Measurements from ENCODE around the gene AJAP1. TPM values are rescaled to one million over a fixed set of nuclear protein-coding genes. Genes with fewer than 3 reads are reported as not detected.

AJAP1 gene
- total RNA-seq, 1 donor from 2014 or later, result 0.17 TPM

DNA sequence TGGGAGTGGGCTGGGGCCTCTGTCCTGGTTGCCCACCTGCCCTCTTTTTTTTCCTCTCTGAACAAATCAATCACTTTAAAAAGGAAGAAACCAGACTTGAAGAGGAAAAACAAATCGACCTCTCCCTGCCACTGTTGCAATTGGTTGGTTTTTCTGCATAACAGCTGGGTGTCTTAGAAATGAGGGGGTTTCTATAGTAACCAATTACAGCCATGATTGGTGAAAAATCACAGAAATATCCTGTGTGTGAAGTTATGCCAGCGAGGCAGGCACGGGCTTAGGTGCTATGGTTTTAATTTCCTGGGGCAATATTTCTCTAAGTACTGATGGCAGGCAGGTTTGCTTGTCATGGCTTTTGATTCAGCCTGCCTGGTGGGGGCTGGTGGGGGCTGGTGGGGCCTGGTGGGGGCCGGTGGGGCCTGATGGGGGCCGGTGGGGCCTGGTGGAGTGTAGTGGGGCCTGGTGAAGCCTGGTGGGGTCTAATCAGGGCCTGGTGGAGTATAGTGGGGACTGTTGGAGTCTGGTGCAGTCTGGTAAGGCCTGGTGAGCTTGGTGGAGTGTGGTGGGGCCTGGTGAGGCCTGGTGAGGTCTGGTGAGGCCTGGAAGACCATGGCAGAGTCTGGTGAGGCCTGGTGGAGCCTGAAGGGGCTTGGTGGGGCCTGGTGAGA lies 54.6 kb downstream of the AJAP1 start:
- no peak overlapping the region for H3K4me3 ChIP-seq (ENCODE audit: low read depth, low read length)
- no peak for DNase-seq (ENCODE audit: low read depth)
- TF ChIP-seq, protein P1, sequence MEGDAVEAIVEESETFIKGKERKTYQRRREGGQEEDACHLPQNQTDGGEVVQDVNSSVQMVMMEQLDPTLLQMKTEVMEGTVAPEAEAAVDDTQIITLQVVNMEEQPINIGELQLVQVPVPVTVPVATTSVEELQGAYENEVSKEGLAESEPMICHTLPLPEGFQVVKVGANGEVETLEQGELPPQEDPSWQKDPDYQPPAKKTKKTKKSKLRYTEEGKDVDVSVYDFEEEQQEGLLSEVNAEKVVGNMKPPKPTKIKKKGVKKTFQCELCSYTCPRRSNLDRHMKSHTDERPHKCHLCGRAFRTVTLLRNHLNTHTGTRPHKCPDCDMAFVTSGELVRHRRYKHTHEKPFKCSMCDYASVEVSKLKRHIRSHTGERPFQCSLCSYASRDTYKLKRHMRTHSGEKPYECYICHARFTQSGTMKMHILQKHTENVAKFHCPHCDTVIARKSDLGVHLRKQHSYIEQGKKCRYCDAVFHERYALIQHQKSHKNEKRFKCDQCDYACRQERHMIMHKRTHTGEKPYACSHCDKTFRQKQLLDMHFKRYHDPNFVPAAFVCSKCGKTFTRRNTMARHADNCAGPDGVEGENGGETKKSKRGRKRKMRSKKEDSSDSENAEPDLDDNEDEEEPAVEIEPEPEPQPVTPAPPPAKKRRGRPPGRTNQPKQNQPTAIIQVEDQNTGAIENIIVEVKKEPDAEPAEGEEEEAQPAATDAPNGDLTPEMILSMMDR (conservative IDR thresholded peaks at IDR 0.05; ENCODE audit: low read depth, low read length), result no peak

DNA sequence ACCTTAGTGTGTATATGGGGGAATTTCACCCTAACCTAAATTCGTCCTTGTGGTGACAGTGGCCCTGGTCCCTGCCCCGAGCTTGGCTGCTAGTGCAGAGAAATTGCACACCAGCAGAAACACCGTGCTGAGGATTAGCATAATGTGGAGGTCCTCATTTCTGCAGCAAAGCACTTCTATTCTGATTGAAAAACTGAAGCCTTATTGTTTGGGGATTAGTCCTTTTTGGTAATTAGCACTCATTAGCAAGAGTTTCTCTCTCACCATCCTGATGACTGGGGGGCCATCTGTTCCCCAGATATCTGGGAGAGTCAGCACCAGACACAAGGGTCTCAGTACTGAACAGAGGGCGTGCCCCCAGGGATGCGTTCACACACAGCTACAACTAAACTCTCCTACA lies 55.2 kb downstream of the AJAP1 start:
- H3K4me3 ChIP-seq (ENCODE audit: low read depth, low read length), result no peak overlapping the region
- TF ChIP-seq, protein P1 (conservative IDR thresholded peaks at IDR 0.05; ENCODE audit: low read depth, low read length), result no peak
- no peak for DNase-seq (ENCODE audit: low read depth)

DNA sequence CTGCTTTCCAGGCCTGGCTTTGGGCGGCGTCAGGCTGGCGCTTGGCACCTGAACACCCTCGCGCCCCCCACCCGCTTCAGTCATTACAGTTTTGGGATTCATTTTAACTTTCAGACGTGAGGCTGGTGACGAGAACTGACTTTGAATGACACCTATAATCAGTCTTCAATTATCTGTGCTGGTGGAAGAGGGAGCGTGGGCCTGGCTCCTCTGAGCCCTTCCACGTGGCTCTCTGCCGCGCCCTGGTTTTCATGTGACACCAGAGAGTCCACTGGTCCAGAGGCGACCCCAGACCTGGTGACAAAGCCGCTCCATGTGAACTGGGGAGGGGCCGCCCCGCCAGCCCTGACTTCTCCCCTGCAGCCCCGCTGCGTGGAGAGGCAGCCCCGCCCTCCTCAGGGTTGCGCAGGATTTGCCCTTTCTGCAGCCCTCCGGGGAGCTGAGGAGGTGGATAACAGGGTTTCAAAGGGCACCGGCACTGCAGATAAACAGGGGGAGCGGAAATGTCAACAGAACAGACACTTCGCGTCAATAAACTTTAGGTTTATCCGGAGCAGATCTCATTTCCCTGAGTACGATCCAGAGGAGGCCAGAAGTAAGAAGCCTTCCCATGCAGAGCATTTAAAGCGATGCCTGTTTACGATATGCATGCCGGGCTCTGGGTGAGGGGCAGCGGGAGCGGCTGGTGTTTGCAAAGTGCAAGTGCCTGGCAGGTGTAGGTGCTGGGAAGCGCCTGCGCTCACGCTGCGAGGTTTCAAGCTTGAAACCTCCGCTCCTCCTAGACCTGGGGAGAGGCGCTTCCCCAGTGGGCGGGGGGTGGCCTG lies 56.4 kb downstream of the AJAP1 start:
- no peak overlapping the region for H3K4me3 ChIP-seq (ENCODE audit: low read depth, low read length)
- TF ChIP-seq, protein P1 (conservative IDR thresholded peaks at IDR 0.05; ENCODE audit: low read depth, low read length), result no peak
- DNase-seq (ENCODE audit: low read depth), result no peak

DNA sequence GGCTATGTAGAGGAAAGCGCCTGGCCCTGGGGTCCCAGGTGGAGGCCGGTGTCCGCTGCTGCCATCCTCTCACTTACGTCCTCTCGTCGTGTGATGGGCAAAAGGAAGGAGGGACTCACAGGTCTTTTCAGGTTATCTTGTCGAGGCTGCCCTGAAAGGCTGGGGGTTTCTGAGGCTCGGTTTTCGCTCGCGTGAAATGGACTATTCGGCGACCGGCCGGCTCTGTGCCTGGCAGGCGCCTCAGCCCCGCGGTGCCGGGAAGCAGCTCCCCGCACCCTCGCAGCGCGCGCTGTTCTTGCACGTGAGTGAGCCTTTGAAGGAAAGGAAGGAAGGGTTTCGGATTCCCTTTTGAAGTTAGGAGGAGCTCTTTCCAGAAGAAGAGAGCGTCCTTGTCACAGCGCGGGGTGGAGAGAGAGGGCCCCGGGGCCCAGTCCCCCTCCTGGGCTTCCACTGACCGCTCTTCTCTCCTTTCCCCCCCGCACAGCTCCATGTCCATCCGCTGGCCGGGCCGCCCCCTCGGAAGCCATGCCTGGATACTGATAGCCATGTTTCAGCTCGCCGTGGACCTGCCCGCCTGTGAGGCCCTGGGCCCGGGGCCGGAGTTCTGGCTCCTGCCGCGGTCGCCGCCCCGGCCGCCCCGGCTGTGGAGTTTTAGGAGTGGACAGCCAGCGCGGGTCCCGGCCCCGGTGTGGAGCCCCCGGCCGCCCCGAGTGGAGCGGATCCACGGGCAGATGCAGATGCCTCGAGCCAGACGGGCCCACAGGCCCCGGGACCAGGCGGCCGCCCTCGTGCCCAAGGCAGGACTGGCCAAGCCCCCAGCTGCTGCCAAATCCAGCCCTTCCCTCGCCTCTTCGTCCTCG lies 57.2 kb downstream of the AJAP1 start:
- DNase-seq (ENCODE audit: low read depth), result no peak
- H3K4me3 ChIP-seq (ENCODE audit: low read depth, low read length), result no peak overlapping the region
- TF ChIP-seq, protein P1 (conservative IDR thresholded peaks at IDR 0.05; ENCODE audit: low read depth, low read length), result no peak

DNA sequence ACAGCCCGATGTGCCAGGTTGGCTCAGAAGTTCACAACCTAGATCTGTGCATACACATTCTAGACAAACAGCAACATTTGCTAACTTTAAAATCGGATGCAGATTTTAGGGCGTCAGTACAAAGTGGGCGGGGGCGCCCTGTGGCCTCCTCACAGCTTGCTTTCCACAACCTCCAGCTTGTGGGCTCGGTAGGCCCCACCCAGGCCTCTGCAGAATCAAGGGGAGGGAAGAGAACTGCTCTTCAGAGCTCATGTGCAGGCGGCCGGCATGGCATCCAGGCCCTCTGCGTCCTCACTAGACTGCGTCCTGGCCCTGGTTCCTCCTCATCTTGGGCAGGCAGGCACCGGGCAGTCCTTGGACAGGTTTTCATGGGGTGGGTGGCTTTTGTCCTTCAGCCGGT lies 59.3 kb downstream of the AJAP1 start:
- TF ChIP-seq, protein P1 (conservative IDR thresholded peaks at IDR 0.05; ENCODE audit: low read depth, low read length), result no peak
- no peak overlapping the region for H3K4me3 ChIP-seq (ENCODE audit: low read depth, low read length)
- no peak for DNase-seq (ENCODE audit: low read depth)

DNA sequence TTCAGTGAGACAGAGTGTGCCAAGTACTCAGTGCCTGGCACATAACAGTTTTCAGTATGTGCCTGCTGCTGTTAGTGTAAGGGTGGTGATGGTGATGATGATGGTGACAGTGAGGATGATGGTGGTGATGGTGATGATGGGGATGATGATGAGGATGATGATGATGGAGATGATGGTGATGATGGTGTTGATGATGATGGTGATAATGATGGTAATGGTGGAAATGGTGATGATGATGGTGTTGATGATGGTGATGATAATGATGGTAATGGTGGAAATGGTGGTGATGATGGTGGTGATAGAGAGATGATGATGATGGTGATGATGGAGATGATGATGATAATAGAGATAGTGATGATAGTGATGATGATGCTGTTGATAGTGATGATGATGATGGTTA lies 62.0 kb downstream of the AJAP1 start:
- DNase-seq (ENCODE audit: low read depth), result no peak
- TF ChIP-seq, protein P1 (conservative IDR thresholded peaks at IDR 0.05; ENCODE audit: low read depth, low read length), result no peak
- H3K4me3 ChIP-seq (ENCODE audit: low read depth, low read length), result no peak overlapping the region
